Glutamatergic neuron (in vitro differentiated cells): Measurements from ENCODE around the gene M6PR. TPM values are rescaled to one million over a fixed set of nuclear protein-coding genes. Genes with fewer than 3 reads are reported as not detected.

Experiments
- DNase-seq: peaks from one replicate; pipeline ENCODE4 v3.0.0; 2022
- H3K27ac Mint-ChIP-seq: one replicate; pipeline ENCODE4 v1.8.0; 2020; ENCODE audit warnings: mild to moderate bottlenecking, mixed read lengths, inconsistent platforms; ENCODE audit not compliant: unreplicated experiment
- H3K27me3 Mint-ChIP-seq: one replicate; pipeline ENCODE4 v1.8.0; 2020; ENCODE audit warnings: mild to moderate bottlenecking, moderate library complexity, mixed read lengths, inconsistent platforms; ENCODE audit not compliant: unreplicated experiment
- H3K36me3 Mint-ChIP-seq: one replicate; pipeline ENCODE4 v1.8.0; 2020; ENCODE audit warnings: mild to moderate bottlenecking, mixed read lengths, inconsistent platforms; ENCODE audit not compliant: unreplicated experiment
- H3K4me1 Mint-ChIP-seq: one replicate; pipeline ENCODE4 v1.8.0; 2020; ENCODE audit warnings: mild to moderate bottlenecking, low read depth, mixed read lengths, inconsistent platforms; ENCODE audit not compliant: unreplicated experiment
- H3K4me3 Mint-ChIP-seq: one replicate; pipeline ENCODE4 v1.8.0; 2020; ENCODE audit warnings: mild to moderate bottlenecking, mixed read lengths, inconsistent platforms; ENCODE audit not compliant: unreplicated experiment
- H3K9me3 Mint-ChIP-seq: one replicate; pipeline ENCODE4 v1.8.0; 2020; ENCODE audit warnings: mild to moderate bottlenecking, moderate library complexity, mixed read lengths, inconsistent platforms; ENCODE audit not compliant: unreplicated experiment
- total RNA-seq: library from RNA; stranded (reverse); fragmentation: NEBNext Ultra II Directional; extraction: Animal tissue kit (Norgen Biotek cat#: 25700); gene quantifications from one replicate; pipeline ENCODE4 v1.2.1, GENCODE V29; 2021; ENCODE audit not compliant: unreplicated experiment
- TF ChIP-seq, protein P1 (sequence below): fragments of 200-600 bp; sonication (generic); IDR thresholded peaks from one replicate; pipeline ENCODE4 v1.5.0; 2021; ENCODE audit not compliant: partially characterized antibody, unreplicated experiment

M6PR gene
- total RNA-seq, 1 donor from 2014 or later: 98.8 TPM

DNA sequence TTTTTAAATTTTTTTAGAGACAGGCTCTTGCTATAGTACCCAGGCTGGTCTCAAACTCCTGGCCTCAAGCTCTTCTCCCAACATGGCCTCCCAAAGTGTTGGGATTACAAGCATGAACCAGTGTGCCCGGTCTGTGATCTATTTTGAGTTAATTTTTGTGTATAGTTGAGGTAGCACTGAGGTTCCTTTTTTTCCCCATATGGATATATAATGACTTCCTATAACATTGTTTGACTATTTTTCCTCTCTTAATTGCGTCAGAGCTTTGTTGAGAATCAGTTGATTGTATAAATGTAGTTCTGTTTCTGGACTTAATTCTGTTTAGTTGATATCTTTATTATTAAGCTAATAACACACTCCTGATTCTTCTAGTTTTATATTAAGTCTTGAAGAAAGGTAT, 8.6 kb upstream of the M6PR start:
- peaks cover 2% of the 10 kb centered on the region for H3K36me3 Mint-ChIP-seq

DNA sequence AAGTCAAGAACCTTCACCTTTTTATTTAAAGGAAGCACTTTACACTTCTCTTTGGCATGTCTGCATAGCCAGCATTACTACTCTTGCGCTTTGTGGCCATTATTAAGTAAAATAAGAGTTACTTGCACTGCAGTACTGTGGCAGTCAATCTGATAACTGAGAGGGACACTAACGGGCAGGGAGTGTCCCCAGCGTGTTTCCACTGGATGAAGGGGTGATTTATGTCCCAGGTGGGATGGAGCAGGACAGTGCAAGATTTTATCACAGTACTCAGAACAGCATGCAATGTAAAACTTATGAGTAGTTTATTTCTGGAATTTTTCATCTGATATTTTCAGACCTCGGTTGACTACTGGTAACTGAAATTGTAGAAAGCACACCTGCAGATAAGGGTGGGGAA, 8.1 kb upstream of the M6PR start:
- DNase-seq: no peak
- no peak overlapping the region for H3K27ac Mint-ChIP-seq
- H3K4me1 Mint-ChIP-seq: no peaks in the 10 kb centered on the region
- TF ChIP-seq, protein P1, sequence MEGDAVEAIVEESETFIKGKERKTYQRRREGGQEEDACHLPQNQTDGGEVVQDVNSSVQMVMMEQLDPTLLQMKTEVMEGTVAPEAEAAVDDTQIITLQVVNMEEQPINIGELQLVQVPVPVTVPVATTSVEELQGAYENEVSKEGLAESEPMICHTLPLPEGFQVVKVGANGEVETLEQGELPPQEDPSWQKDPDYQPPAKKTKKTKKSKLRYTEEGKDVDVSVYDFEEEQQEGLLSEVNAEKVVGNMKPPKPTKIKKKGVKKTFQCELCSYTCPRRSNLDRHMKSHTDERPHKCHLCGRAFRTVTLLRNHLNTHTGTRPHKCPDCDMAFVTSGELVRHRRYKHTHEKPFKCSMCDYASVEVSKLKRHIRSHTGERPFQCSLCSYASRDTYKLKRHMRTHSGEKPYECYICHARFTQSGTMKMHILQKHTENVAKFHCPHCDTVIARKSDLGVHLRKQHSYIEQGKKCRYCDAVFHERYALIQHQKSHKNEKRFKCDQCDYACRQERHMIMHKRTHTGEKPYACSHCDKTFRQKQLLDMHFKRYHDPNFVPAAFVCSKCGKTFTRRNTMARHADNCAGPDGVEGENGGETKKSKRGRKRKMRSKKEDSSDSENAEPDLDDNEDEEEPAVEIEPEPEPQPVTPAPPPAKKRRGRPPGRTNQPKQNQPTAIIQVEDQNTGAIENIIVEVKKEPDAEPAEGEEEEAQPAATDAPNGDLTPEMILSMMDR: no peak
- H3K36me3 Mint-ChIP-seq: peaks cover 6% of the 10 kb centered on the region
- H3K9me3 Mint-ChIP-seq: peaks cover 2% of the 10 kb centered on the region
- H3K27me3 Mint-ChIP-seq: peaks cover 2% of the 10 kb centered on the region
- H3K4me3 Mint-ChIP-seq: no peak overlapping the region

More for the DNA sequence above, 8.6 kb upstream of the M6PR start:
- no peak for DNase-seq
- Mint-ChIP-seq H3K27ac (no peak overlapping the region), H3K4me3 (no peak overlapping the region), H3K9me3 (peaks cover 2% of the 10 kb centered on the region), H3K27me3 (peaks cover 2% of the 10 kb centered on the region), H3K4me1 (no peaks in the 10 kb centered on the region)
- TF ChIP-seq, protein P1: no peak

DNA sequence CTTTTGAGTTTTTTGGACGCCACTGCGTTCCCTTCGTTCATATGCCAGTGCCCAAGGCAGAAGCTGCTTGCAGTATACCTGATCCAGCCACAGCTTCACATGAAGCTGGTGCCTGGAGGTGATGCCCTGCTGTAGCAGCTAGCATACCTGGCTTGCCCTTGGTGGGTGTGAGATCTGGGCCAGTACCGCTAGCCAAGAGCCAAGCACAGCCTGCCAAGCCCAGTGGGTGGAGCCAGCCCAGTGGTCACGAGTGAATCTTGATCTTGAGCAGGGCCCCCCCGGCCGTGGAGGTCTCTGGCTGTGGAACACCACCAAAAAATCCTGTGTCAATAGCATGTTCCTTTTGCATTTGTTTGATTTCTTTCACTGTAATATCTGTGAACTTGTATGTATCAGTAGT, 7.3 kb upstream of the M6PR start:
- no peaks in the 10 kb centered on the region for H3K4me1 Mint-ChIP-seq
- TF ChIP-seq, protein P1: no peak
- H3K4me3 Mint-ChIP-seq: no peak overlapping the region
- peaks cover 2% of the 10 kb centered on the region for H3K27me3 Mint-ChIP-seq
- H3K9me3 Mint-ChIP-seq: peaks cover 2% of the 10 kb centered on the region
- H3K36me3 Mint-ChIP-seq: peaks cover 6% of the 10 kb centered on the region
- H3K27ac Mint-ChIP-seq: no peak overlapping the region
- DNase-seq: no peak

DNA sequence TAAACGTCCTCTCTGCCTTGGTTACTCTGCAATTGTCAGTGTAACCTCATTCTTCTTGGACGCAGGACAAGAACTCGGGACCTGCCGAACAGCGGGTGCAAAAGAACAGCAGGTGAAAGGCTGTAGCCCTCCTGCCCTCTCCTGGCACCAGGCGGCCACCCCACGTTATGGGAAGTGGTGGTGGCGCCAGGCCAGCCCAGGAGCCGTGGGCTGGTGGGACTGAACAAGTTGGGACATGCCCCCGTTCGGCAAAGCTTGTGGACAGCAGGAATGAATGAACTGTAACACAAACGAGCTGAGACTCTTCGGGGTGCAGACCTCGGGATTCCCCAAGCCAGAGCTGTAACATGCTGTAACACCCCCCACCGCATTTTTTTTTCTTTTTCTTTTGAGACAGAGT, 6.6 kb upstream of the M6PR start:
- no peaks in the 10 kb centered on the region for H3K4me1 Mint-ChIP-seq
- H3K36me3 Mint-ChIP-seq: peaks cover 6% of the 10 kb centered on the region
- peaks cover 2% of the 10 kb centered on the region for H3K9me3 Mint-ChIP-seq

DNA sequence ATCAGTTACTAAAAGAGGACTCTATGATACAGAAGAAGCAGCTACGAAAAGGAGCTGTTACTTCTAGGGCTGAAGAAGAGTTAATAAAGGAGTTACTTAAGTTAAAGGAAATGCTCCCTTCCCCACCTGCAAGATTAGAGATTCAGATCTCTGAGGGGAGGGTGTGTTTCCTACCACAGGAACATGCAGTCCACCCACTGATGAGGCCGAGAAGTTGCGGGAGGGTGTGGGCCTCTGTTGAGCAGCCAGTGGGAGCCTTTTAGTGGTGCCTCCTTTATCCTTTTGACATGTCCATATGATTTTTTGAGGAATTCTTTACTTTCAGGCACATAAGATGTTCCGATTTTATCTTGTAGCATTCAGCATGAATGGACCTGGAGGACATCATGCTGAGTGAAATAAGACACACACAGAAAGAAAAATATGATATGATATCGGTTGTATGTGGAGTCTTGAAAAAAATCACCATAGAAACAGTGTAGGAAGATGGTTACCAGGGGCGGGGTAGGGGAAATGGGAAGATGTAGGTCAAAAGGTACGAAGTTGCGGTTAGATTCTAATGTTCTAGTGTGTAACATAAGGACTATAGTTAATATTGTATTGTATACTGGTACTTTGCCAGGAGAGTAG, 4.4 kb upstream of the M6PR start:
- peaks cover 3% of the 10 kb centered on the region for H3K4me1 Mint-ChIP-seq
- TF ChIP-seq, protein P1: no peak
- no peak overlapping the region for H3K4me3 Mint-ChIP-seq
- H3K9me3 Mint-ChIP-seq: peaks cover 6% of the 10 kb centered on the region
- DNase-seq: no peak
- peaks cover 6% of the 10 kb centered on the region for H3K36me3 Mint-ChIP-seq
- no peaks in the 10 kb centered on the region for H3K27me3 Mint-ChIP-seq
- H3K27ac Mint-ChIP-seq: no peak overlapping the region

More for the DNA sequence above, 6.6 kb upstream of the M6PR start:
- Mint-ChIP-seq H3K4me3 (no peak overlapping the region), H3K27me3 (peaks cover 2% of the 10 kb centered on the region), H3K27ac (no peak overlapping the region)
- DNase-seq: no peak
- TF ChIP-seq, protein P1: no peak
